Stimulated activated CD8-positive, alpha-beta memory T cell treated with anti-CD3 and anti-CD28 coated beads, Interleukin-15, amount 100 ng/mL, for 24 hours (primary cell): ENCODE measurements around the gene EPHA7.

Experiments
- DNase-seq: peaks from one replicate; pipeline ENCODE4 v3.0.0-alpha.2; 2020; ENCODE audit warnings: low read depth

EPHA7 gene

GRCh38 chr6:93243231-93243778 lies 176.1 kb downstream of the EPHA7 start:
- no peak for DNase-seq

GRCh38 chr6:93242049-93242448 lies 177.3 kb downstream of the EPHA7 start:
- no peak for DNase-seq

GRCh38 chr6:93238632-93239031 lies 180.7 kb downstream of the EPHA7 start:
- DNase-seq, result no peak

- DNase-seq, result no peak
Observed at GRCh38 chr6:93235775-93236174, 183.6 kb downstream of the EPHA7 start.

- DNase-seq, result no peak
Observed at GRCh38 chr6:93226822-93227221, 192.5 kb downstream of the EPHA7 start.

GRCh38 chr6:93222071-93222851 lies 197.1 kb downstream of the EPHA7 start:
- no peak for DNase-seq

GRCh38 chr6:93219447-93219846 lies 199.9 kb downstream of the EPHA7 start:
- DNase-seq, result no peak

- no peak for DNase-seq
Observed at GRCh38 chr6:93218096-93218495, 201.3 kb downstream of the EPHA7 start.

GRCh38 chr6:93213028-93213427 lies 206.3 kb downstream of the EPHA7 start:
- no peak for DNase-seq

GRCh38 chr6:93210908-93211307 lies 208.5 kb downstream of the EPHA7 start:
- no peak for DNase-seq

- DNase-seq, result no peak
Observed at GRCh38 chr6:93209358-93209757, 210.0 kb downstream of the EPHA7 start.

GRCh38 chr6:93196406-93196970 lies 222.9 kb downstream of the EPHA7 start:
- DNase-seq, result no peak

GRCh38 chr6:93194480-93194879 lies 224.9 kb downstream of the EPHA7 start:
- DNase-seq, result no peak

- DNase-seq, result no peak
Observed at GRCh38 chr6:93193868-93194267, 225.5 kb downstream of the EPHA7 start.
